GM12801 (cell line): ENCODE results near the gene LONRF3.

Source experiments
- CTCF ChIP-seq: IDR thresholded peaks from one replicate; pipeline ENCODE4 v1.5.1; 2011; ENCODE audit warnings: control low read depth; ENCODE audit not compliant: insufficient read length; ENCODE audit errors: extremely low read depth

LONRF3 gene

GRCh38 chrX:118961866-118962560, 12.4 kb upstream of the LONRF3 start:
- no peak for TF ChIP-seq CTCF

- no peak for TF ChIP-seq CTCF
Measured at GRCh38 chrX:118963159-118963558, 11.3 kb upstream of the LONRF3 start.

- TF ChIP-seq CTCF: no peak
Measured at GRCh38 chrX:118964252-118964651, 10.2 kb upstream of the LONRF3 start.

- TF ChIP-seq CTCF: no peak
Measured at GRCh38 chrX:118965395-118965794, 9.0 kb upstream of the LONRF3 start.

GRCh38 chrX:118968031-118968430, 6.4 kb upstream of the LONRF3 start:
- no peak for TF ChIP-seq CTCF

GRCh38 chrX:118971552-118971951, 2.9 kb upstream of the LONRF3 start:
- no peak for TF ChIP-seq CTCF

GRCh38 chrX:118973389-118974087, 880 bp upstream of the LONRF3 start:
- no peak for TF ChIP-seq CTCF
